Activated naive CD8-positive, alpha-beta T cell treated with anti-CD3 and anti-CD28 coated beads, Interleukin-2, amount 50 U/mL, for 16 hours (primary cell): ENCODE measurements around the gene SLC24A3.

ENCODE experiments used
- DNase-seq: peaks from one replicate; pipeline ENCODE4 v3.0.0-alpha.2; 2020; ENCODE audit warnings: low read depth, low spot score

Gene SLC24A3

DNA sequence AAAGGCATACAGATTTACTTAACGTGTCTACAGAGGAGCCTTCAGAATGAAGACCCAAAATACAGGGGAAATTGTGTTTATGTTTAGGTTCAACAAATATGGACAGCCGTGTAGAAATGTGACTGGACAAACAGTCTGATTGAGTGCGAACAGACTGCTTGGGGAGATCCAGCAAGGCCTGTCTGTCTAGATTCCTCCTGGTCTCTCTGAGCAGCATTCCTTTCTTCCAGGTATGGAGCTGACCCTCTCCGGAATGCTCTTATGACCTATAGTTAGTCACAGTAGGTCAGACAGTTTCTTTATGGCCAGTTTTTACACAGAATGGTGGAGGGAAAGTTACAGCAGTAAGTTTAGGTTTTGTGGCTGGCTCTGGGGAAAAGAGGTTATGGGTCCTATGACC lies 554.6 kb downstream of the SLC24A3 start:
- DNase-seq = no peak

DNA sequence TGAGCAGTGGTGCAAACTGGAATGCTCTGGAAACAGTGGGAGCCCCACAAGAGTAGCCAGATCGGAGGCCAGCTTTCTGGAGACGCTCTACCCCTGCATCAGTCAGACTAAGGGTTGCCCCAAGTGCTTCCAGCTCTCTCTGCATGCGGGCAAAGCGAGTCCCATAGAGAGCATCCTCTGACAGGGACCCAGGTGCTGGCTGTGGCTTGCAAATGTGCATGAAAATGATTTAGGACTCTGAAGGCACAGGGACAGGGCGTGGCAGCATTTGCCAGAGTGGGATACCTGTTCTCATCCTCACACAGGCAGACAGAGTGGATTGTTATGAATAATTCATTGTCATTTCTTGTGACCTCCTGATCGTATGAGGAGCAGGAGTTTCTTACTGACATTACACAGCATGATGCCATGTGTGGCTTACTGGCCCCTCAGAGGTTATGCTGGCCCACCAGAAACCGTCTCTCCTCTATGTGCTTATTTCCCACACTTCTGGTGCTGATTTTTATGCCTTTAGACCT lies 555.9 kb downstream of the SLC24A3 start:
- DNase-seq = no peak

DNA sequence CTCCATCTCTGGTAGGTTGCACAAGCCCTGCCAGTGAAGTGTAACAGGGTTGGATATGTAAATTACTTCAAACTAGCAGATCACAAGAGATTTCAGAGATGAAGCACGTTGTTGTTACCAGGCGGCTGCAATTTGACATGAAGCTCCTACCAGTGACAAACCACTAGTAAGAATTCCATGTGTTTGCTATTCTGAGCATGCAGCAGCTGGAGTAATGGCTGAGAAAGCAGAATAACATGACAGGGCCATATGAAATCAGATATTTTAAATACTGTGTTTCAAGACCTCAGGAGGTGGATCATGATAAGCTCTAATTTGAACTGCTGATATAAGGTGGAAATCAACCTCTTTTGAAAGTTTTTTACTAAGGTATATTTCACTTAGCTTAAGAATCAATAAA lies 557.1 kb downstream of the SLC24A3 start:
- no peak for DNase-seq

DNA sequence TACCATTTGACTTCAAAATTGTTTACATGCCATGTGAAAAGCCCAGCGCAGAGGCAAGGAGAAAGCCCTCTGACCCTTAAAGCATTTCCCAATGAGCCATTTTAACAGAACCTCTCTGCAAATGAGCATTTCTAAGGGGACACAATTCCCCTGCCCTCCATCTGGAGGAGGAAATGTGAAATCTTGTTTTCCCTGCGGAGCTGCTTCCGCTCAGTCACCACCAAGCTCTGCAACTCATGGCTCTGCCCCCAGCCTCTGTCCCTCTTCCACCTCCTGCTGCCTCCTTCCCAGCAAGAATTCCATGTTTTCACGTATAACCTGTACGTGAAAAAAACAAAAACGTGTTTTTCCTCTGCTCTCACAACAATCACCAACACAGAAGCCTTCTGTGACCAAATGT lies 557.9 kb downstream of the SLC24A3 start:
- no peak for DNase-seq

DNA sequence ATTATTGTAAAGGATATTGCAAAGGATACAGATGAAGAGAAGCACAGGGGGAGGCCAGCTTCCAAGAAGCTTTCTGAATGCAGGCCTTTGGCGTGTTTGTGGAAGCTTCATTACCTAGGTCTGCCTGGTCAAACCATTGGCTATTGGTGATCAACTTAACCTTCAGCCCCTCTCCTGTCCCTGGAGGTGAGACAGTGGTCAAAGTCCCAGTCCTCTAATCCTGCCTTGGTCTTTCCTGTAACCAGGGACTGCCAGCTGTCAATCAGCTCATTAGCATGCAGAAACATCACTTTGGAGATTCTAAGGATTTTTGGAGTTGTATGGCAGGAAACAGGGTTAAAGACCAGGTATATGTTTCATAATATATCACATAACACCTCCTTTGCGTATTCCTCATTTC lies 558.6 kb downstream of the SLC24A3 start:
- no peak for DNase-seq
